Endothelial cell of umbilical vein (primary cell): ENCODE data around the gene ELMO1. TPM values are rescaled to one million over a fixed set of nuclear protein-coding genes. Genes with fewer than 3 reads are reported as not detected.

Experiments used
- BruUV-seq: library from RNA; stranded (reverse); fragments of 400-500 nt; replicated peaks from 2 replicates; lab custom pipeline; 2021; lab: Mats Ljungman, UMichigan
- CTCF ChIA-PET: fragments of 300-600, 350-600 bp; sonication (Branson Sonifier 250); formaldehyde crosslinking; loops from one replicate; lab custom pipeline; 2021; ENCODE audit warnings: antibody characterized with exemption, inconsistent platforms; lab: Charles Lee
- POLR2A ChIA-PET: fragments of 300-600, 350-600 bp; sonication (Branson Sonifier 250); formaldehyde crosslinking; loops from one replicate; lab custom pipeline; 2021; ENCODE audit warnings: antibody characterized with exemption, inconsistent platforms; lab: Charles Lee
- DNase-seq: peaks from one replicate; pipeline ENCODE4 v3.0.0-alpha.2; 2011; ENCODE audit warnings: low read depth, low spot score
- FAIRE-seq: peaks from 2 replicates; lab custom pipeline; 2011; peaks lifted over from hg19 to GRCh38; lab: Jason Lieb, UNC
- H2AFZ ChIP-seq: 2 replicates; pipeline ENCODE4 v1.6.0; 2012; ENCODE audit warnings: low read depth, low read length, control low read depth, inconsistent platforms
- H3K27ac ChIP-seq: 2 replicates; pipeline ENCODE4 v1.5.1; 2011; ENCODE audit warnings: low read depth, mild to moderate bottlenecking, control low read depth, low read length, moderate library complexity; ENCODE audit not compliant: insufficient read depth
- H3K27me3 ChIP-seq, 2 experiments: 2 replicates each; pipeline versions ENCODE4 v1.6.0 to v1.6.1; 2011; ENCODE audit warnings: low read length in 2 of 2, mixed read lengths in 1 of 2; ENCODE audit not compliant: control insufficient read depth in 2 of 2, insufficient read depth in 2 of 2
- H3K36me3 ChIP-seq, 2 experiments: 2 replicates in 1 of 2; 3 replicates in 1 of 2; pipeline ENCODE4 v1.5.1; 2011; ENCODE audit warnings: low read length in 2 of 2, mild to moderate bottlenecking in 1 of 2, moderate library complexity in 1 of 2; ENCODE audit not compliant: control insufficient read depth in 2 of 2, insufficient read depth in 2 of 2; ENCODE audit errors: extremely low read depth in 1 of 2
- H3K4me1 ChIP-seq: 3 replicates; pipeline ENCODE4 v1.5.1; 2011; ENCODE audit warnings: mild to moderate bottlenecking, low read length; ENCODE audit not compliant: control insufficient read depth, insufficient read depth; ENCODE audit errors: extremely low read depth
- H3K4me2 ChIP-seq: 2 replicates; pipeline ENCODE4 v1.6.1; 2011; ENCODE audit warnings: low read length, control low read depth, mixed read lengths; ENCODE audit not compliant: insufficient read depth
- H3K4me3 ChIP-seq, 3 experiments: fragments of 200-600 bp in 1 of 3; sonication (generic), shearing (Covaris generic) in 1 of 3; replicated peaks in 1 of 3; 2 replicates each; pipeline ENCODE4 v1.5.1; 2011 to 2016; ENCODE audit warnings: control low read depth in 3 of 3, low read length in 3 of 3, mild to moderate bottlenecking in 2 of 3, inconsistent platforms in 1 of 3, low read depth in 1 of 3, moderate library complexity in 1 of 3; ENCODE audit not compliant: insufficient read depth in 1 of 3
- H3K79me2 ChIP-seq: 2 replicates; pipeline ENCODE4 v1.6.0; 2012; ENCODE audit warnings: low read length, inconsistent platforms; ENCODE audit not compliant: control insufficient read depth, insufficient read depth
- H3K9ac ChIP-seq: replicated peaks from 2 replicates; pipeline ENCODE3; 2011; ENCODE audit warnings: low read length, control low read depth; ENCODE audit not compliant: insufficient read depth; ENCODE audit errors: extremely low read depth
- H3K9me1 ChIP-seq: replicated peaks from 3 replicates; pipeline ENCODE4 v1.6.0; 2011; ENCODE audit warnings: mild to moderate bottlenecking, low read length; ENCODE audit not compliant: control insufficient read depth, insufficient read depth; ENCODE audit errors: extremely low read depth
- H3K9me3 ChIP-seq: replicated peaks from 2 replicates; pipeline ENCODE4 v1.5.1; 2012; ENCODE audit warnings: low read length, inconsistent platforms; ENCODE audit not compliant: control insufficient read depth, insufficient read depth
- H4K20me1 ChIP-seq: replicated peaks from 2 replicates; pipeline ENCODE3; 2011; ENCODE audit warnings: mild to moderate bottlenecking, low read length; ENCODE audit not compliant: control insufficient read depth, insufficient read depth; ENCODE audit errors: extremely low read depth
- JUN ChIP-seq: IDR thresholded peaks from 2 replicates; pipeline ENCODE4 v1.6.1; 2011; ENCODE audit warnings: borderline replicate concordance, low read depth; ENCODE audit not compliant: insufficient read length, insufficient read depth
- MYC ChIP-seq: IDR thresholded peaks from one replicate; pipeline ENCODE4 v1.6.1; 2011; ENCODE audit warnings: mild to moderate bottlenecking, low read depth, low read length
- POLR2A ChIP-seq: IDR thresholded peaks from 2 replicates; pipeline ENCODE4 v1.6.1; 2012; ENCODE audit warnings: low read depth, mild to moderate bottlenecking, control low read depth, low read length
- POLR2AphosphoS5 ChIP-seq: IDR thresholded peaks from 2 replicates; pipeline ENCODE4 v1.6.1; 2012; ENCODE audit warnings: low read depth, mild to moderate bottlenecking, control low read depth, low read length, moderate library complexity; ENCODE audit not compliant: insufficient read depth
- dilution Hi-C: fragments of 300-500 bp; cut with MboI; formaldehyde crosslinking; loops from one replicate; pipeline ENCODE4 v1.15.0; 2019; ENCODE audit warnings: low sequenced_read_pairs; ENCODE audit not compliant: extremely low pct_ligation_motif_present
- intact Hi-C: fragments of 100-400 bp; cut with micrococcal nuclease; formaldehyde crosslinking; loops from one replicate; pipeline ENCODE4 v1.10.0; 2022
- polyA plus RNA-seq, 4 experiments: library from polyadenylated mRNA; depleted of rRNA in 3 of 4; stranded (reverse) in 3 of 4; unstranded in 1 of 4; fragments of >200 nt; gene quantifications; 2 replicates each; pipeline versions ENCODE4 v1.2.1 to v1.2.3, GENCODE V29; 2011 to 2012; ENCODE audit warnings: missing spikeins in 1 of 4
- total RNA-seq: library from RNA; stranded (reverse); gene quantifications from 2 replicates; pipeline ENCODE4 v1.2.3, GENCODE V29; 2021
- TF ChIP-seq, protein P1 (sequence below): IDR thresholded peaks from 2 replicates; pipeline ENCODE4 v1.6.1; 2011; ENCODE audit not compliant: insufficient read depth, insufficient read length
- TF ChIP-seq, protein P2 (sequence below), 2 donors: IDR thresholded peaks; 1 replicate in 1 of 2; 2 replicates in 1 of 2; pipeline ENCODE4 v1.5.1; 2011; ENCODE audit warnings: low read length in 2 of 2, mild to moderate bottlenecking in 2 of 2, moderate library complexity in 2 of 2, control low read depth in 1 of 2, inconsistent platforms in 1 of 2, low read depth in 1 of 2; ENCODE audit not compliant: insufficient read depth in 1 of 2; ENCODE audit errors: extremely low read depth in 1 of 2

The ELMO1 gene
- total and polyA plus RNA-seq, 2 donors (not counting 3 experiments of a cell fraction or from before 2014, with no cell fraction given) = 17.0 to 30.6 TPM

DNA sequence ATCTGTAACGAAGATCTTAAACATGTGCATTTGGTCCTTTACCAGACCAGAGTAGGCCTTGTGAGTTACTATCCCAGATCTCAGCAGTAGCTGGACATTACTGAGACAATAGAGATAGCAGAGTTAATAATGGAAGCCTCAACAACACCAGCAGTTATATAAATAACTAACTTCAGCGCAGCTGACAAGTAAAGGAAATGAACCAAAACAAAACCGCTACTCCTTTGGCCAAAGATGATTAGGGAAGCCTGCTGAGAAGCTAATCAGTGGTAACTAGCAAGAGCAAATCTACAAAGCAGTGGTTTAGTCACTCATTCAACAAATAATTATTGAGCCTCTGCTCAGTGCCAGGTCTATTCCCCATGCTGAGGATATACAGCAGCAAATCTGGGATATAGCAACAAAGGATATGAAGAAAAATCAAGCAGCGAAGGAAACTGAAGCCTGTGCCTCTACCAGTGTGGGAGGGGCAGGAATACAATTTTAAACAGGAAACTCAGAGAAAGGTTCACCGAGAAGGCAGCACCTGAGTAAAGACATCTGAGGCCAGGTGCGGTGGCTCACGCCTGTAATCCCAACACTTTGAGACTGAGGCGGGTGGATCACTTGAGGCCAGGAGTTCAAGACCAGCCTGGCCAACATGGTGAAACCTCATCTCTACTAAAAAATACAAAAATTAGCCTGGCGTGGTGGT lies 103.6 kb downstream of the ELMO1 start:
- intact Hi-C loops (no loop called here), dilution Hi-C loops (no loop called here)
- Histone ChIP-seq H3K36me3 (no peaks in the 10 kb centered on the region), H3K4me3 (no peak overlapping the region), H3K9me3 (no peaks in the 10 kb centered on the region), H4K20me1 (no peaks in the 10 kb centered on the region), H3K27ac (no peak overlapping the region), H3K4me1 (peaks cover 2% of the 10 kb centered on the region), H3K79me2 (no peaks in the 10 kb centered on the region), H3K9ac (no peak overlapping the region), H3K4me2 (no peak overlapping the region), H3K27me3 (no peaks in the 10 kb centered on the region), H2AFZ (no peak overlapping the region), H3K9me1 (no peaks in the 10 kb centered on the region)
- ChIA-PET POLR2A (no interaction called here), CTCF (interaction anchor here (0.8 to 1.1 kb wide), 2 partner anchors 10 to 85 kb away, joined by 3 to 4 read pairs; no protein-coding TSS in a partner anchor)
- DNase-seq (peak; percentile 75), FAIRE-seq (peak; percentile 24)
- TF ChIP-seq, protein P1, sequence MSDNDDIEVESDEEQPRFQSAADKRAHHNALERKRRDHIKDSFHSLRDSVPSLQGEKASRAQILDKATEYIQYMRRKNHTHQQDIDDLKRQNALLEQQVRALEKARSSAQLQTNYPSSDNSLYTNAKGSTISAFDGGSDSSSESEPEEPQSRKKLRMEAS = no peak
- TF ChIP-seq MYC (no peak), POLR2AphosphoS5 (no peak), JUN (no peak), POLR2A (no peak)
- TF ChIP-seq, protein P2, sequence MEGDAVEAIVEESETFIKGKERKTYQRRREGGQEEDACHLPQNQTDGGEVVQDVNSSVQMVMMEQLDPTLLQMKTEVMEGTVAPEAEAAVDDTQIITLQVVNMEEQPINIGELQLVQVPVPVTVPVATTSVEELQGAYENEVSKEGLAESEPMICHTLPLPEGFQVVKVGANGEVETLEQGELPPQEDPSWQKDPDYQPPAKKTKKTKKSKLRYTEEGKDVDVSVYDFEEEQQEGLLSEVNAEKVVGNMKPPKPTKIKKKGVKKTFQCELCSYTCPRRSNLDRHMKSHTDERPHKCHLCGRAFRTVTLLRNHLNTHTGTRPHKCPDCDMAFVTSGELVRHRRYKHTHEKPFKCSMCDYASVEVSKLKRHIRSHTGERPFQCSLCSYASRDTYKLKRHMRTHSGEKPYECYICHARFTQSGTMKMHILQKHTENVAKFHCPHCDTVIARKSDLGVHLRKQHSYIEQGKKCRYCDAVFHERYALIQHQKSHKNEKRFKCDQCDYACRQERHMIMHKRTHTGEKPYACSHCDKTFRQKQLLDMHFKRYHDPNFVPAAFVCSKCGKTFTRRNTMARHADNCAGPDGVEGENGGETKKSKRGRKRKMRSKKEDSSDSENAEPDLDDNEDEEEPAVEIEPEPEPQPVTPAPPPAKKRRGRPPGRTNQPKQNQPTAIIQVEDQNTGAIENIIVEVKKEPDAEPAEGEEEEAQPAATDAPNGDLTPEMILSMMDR (IDR thresholded peaks at IDR 0.05; ENCODE audit: extremely low read depth in 1 of 2, insufficient read depth in 1 of 2, low read depth in 1 of 2, low read length in 2 of 2) = no peak
- no TSS peak for BruUV-seq
